NCI-H2196 treated with DMSO at 0.1 percent for 48 hours (cell line): ENCODE data around the gene MLC1.
A peak's percentile ranks its signal among the peaks of the same experiment; 100 is the strongest.

ENCODE experiments used
- DNase-seq: peaks from one replicate; lab custom pipeline; 2025; ENCODE audit not compliant: unreplicated experiment; lab: John Stamatoyannopoulos, UW

The MLC1 gene

GRCh38 chr22:50078246-50078645 lies 7.0 kb downstream of the MLC1 start:
- DNase-seq = no peak

DNA sequence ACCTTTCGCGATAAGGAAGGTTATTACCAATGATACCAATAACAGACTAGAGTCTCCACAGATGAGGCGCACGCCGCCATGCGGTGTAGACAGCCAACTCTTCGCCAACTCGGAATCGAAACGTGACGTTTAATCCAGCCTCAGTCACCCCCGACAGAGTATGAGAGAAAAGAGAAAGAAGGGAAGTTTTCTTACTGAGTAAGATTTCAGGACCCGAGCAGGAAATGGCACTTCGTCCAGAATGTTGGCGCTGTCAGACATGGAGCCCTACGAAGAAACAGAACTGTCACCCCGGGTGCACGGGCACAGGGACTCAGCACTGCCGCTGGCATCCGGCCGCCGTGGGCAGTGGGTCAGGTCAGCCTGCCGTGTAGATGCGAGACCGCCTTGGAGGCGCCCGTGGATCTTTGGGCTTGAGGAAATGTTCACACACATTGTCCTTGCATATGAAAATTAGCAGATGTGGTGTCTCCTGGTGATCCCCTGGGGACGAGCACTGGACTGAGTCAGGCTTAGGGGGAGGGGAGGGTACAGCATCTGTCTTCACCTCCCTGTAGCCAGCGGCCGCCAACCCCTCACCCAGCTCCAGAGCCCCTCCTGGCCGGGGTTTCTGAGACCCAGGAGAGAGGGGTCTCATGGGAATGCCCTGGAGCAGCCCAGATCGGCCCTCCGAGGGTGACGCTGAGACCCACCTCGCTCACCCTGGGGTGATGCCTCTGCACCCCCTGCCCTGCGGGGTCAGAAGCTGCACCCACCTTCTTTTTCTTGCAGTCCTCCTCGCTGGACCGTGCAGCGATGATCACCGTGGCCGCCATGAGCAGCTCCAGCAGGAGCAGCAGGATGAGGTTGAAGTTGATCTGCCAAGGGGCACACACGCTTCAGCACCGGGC lies 8.3 kb downstream of the MLC1 start:
- DNase-seq = no peak

GRCh38 chr22:50074551-50075530 lies 10.4 kb downstream of the MLC1 start:
- peak; percentile 64 for DNase-seq

- DNase-seq = no peak
These were observed 11.2 kb downstream of the MLC1 start for GRCh38 chr22:50074056-50074455.

- DNase-seq = no peak
These were observed 12.3 kb downstream of the MLC1 start for GRCh38 chr22:50072714-50073538.

GRCh38 chr22:50072167-50072555 lies 13.1 kb downstream of the MLC1 start:
- no peak for DNase-seq

GRCh38 chr22:50071432-50072166 lies 13.6 kb downstream of the MLC1 start:
- DNase-seq = no peak

DNA sequence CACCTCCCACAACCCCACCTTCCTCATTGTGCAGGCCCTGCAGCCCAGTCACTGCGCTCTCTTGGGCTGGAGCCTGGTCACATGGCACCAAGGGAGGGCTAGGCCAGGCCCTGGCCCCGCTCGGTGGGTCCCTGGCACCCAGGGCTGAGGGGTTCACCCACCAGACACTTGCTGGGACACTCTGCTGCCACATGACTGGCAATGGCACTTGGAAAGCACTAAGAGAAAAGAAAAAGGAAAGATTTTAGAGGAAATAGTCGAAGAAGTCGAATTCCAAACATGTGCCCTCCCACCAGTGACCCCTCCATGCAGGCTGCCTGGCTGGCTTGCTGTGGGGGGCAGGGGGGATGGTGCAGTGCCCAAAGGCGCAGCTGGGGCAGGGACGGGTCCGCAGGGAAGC lies 14.9 kb downstream of the MLC1 start:
- no peak for DNase-seq

DNA sequence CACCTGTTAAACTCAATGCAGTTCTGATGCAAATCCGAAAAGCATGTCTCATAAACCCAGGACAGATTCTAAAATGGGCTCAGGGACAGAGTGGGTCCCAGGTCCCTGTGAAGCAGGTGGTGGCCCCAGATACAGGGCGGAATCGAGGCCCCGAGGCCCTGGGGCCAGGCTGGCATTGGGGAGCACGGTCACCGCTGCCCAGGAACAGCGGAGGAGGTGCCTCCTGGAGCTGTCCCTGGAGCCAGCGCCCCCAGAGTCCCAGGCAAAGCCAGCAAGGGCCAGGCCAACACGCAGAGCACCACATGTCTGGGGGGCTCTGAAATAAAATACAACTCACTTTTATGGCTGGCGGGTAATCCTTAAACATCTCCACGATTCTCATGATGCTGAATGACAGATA lies 17.1 kb downstream of the MLC1 start:
- no peak for DNase-seq

GRCh38 chr22:50067244-50067643 lies 18.0 kb downstream of the MLC1 start:
- no peak for DNase-seq

- no peak for DNase-seq
These were observed 20.8 kb downstream of the MLC1 start for GRCh38 chr22:50064453-50064852.

- DNase-seq = no peak
These were observed 21.4 kb downstream of the MLC1 start for GRCh38 chr22:50063589-50064393.

- DNase-seq = no peak
These were observed 22.6 kb downstream of the MLC1 start for GRCh38 chr22:50062509-50063135.

GRCh38 chr22:50061824-50062355 lies 23.3 kb downstream of the MLC1 start:
- no peak for DNase-seq

- DNase-seq = no peak
These were observed 23.9 kb downstream of the MLC1 start for GRCh38 chr22:50061141-50061823.

DNA sequence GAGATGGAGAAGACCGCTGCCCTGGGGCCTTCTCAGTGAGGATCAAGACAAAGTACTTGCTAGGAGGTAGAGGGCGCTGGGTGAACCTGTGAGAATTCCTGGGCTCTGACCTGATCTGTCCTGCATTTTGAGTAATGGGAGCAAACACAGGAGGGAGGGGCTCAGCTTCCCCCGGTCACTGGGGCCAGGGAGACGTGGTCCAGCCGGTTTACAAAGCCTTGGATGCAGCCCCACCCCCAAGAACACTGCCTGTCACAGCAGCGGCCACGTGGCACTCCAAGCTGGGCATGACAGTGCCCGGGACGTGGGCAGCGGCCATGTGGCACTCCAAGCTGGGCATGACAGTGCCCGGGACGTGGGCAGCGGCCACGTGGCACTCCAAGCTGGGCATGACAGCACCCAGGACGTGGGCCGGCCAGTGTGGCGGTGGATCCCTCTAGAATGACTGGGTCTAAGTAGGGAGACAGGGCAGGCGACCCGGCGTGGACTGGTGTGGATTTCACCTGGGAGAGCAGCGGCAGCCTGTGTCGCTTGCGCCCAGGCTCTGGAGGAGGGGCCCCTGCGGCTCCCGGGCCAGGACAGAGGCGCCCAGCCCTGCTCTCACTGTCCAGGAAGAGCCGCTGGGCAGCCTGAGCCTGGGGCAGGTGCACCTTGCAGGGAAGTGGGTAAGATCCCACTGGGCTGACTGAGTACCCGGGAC lies 24.6 kb downstream of the MLC1 start:
- no peak for DNase-seq

DNA sequence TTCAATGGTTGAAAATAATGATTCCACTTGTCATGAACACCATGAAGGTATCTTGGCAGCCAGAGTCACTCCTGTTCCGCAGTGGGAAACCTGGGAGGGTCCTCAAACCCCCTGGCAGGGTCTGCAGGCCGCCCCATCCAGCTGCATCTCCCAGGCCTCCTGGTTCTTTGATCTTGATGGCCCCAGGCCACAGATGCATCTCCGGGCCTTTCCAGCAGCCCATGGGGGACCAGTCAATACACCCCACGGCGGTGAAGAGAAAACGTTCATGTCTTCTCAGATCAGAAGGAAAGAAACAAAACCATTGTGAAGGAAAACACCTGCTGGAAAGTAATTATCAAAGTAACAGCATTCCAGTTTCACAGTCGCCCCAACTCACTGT lies 25.4 kb downstream of the MLC1 start:
- no peak for DNase-seq
